Hepatocyte (in vitro differentiated cells): Measurements from ENCODE around the gene HS6ST2.

Source experiments
- CTCF ChIP-seq: fragments of 200-600 bp; sonication (generic); IDR thresholded peaks from 2 replicates; pipeline ENCODE4 v1.5.1; 2016; ENCODE audit warnings: antibody characterized with exemption, mild to moderate bottlenecking; ENCODE audit not compliant: poor library complexity
- EZH2 ChIP-seq: fragments of 200-600 bp; sonication (generic); IDR thresholded peaks from 2 replicates; pipeline ENCODE4 v1.6.1; 2016; ENCODE audit warnings: antibody characterized with exemption, mild to moderate bottlenecking, borderline replicate concordance
- EZH2phosphoT487 ChIP-seq: fragments of 200-600 bp; sonication (generic); IDR thresholded peaks from one replicate; pipeline ENCODE4 v1.6.1; 2018; ENCODE audit warnings: antibody characterized with exemption, mild to moderate bottlenecking, low read depth, moderate library complexity; ENCODE audit not compliant: unreplicated experiment, severe bottlenecking

DNA sequence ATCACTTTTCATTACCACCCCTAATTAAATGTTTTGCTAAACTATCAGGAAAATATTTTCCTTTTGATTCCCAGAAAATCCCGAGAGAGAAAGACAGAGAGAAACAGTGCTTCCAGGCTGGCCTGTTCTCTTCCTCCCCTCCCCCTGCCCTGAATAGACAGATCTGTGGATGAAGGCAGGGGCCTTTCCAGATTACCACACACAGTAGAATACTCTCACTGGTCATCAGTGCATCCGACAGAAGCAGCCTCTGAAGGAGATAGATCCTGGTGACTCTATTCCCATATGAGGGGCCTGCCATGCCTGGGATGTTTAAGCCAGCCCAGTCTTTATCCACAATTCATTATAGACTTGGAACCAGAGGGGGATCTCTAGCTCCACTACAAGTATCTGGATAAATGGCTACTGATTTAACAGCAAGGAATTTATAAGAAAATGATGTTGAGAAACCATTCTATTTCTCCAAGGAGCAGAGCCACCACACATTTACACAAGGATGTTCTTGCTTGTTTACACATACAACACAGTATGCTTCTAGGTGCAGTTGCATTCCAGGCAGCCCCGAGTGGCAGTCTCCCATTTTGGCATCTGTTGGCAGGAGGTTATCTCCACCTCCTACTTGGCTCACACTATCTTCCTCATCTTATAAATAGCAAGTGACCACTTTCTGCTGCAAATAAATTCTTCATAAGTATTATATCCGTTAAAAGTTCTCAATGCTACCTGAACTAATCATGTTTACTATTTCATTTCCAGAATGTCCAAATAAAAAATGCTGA, 115.8 kb downstream of the HS6ST2 start:
- TF ChIP-seq CTCF: no peak
- TF ChIP-seq EZH2: no peak
- no peak for TF ChIP-seq EZH2phosphoT487
